GM19438 (cell line): ENCODE data around the gene TBCA.

Source experiments
- ATAC-seq: cut with Tn5 transposase; IDR thresholded peaks from one replicate; pipeline ENCODE4 v1.9.1; 2021; ENCODE audit warnings: low read depth; ENCODE audit not compliant: unreplicated experiment

The TBCA gene

DNA sequence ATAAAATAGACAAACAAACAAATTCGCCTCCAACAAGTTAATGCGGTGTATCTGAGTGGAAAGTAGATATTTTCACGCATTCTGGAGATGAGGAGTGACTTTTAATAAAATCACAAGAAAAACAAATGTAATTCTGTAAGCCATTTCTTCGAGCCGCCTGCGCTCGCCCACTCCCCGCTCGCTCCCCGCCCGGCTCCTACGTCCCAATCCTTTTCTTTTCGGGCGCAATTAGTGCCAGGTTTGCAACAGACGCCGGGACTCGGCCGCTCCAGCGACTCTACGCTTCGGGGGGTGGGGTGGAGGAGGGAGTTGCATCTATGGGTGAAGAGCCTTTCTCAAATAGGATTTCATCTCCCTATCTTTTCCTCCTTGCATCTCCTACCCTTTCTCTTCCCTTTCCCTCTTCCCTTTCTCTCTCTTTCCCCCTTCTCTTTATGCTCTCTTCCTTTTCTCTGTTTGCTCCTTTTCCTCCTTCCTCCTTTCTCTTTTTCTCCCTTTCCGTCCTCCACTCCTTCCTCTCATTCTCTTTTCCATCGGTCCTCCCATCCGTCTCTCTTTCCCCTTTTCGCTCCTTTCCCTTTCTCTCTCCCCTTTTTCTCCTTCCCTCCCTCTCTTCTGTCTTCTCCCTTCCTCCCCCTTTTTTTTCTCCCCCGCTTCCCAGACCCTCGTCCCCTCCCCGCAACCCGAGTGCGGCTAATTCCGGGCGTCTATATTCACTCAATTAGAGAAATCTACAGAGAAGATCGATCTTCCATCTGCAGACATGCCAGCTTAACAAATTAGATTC is 131.6 kb downstream of the TBCA start:
- ATAC-seq, result no peak

DNA sequence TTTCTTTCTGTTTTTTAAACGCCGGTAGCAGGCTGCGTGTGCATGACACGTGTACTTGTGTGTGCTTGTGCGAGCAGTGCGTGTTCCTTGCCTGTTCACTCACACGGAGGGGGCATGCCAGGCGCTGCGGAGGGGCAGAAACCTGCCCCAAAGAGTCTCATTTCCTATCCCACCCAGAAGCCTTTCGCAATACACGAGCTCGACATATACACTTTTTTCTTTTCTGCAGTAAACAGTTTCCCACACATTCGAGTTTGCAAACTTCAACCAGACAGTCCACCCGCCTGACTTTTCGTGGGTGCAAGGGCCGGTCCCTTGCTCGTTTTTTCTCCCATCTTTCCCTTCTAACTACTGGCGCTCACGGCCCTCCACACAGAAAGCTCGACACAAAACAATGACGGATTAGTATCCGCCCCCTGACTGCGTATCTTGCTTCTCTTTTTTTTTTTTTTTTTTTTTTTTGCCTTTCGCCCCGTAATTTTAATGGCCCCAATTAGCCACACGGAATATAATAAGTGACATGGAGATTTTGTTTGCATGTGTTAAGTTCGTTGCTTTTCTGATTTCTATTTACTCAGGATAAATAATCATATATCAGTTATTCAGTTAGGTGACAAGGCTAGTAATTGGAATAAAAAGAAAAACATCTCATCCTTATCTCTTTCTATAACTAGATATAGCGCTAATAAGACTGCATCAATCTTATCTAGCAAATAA is 132.3 kb downstream of the TBCA start:
- ATAC-seq, result no peak

DNA sequence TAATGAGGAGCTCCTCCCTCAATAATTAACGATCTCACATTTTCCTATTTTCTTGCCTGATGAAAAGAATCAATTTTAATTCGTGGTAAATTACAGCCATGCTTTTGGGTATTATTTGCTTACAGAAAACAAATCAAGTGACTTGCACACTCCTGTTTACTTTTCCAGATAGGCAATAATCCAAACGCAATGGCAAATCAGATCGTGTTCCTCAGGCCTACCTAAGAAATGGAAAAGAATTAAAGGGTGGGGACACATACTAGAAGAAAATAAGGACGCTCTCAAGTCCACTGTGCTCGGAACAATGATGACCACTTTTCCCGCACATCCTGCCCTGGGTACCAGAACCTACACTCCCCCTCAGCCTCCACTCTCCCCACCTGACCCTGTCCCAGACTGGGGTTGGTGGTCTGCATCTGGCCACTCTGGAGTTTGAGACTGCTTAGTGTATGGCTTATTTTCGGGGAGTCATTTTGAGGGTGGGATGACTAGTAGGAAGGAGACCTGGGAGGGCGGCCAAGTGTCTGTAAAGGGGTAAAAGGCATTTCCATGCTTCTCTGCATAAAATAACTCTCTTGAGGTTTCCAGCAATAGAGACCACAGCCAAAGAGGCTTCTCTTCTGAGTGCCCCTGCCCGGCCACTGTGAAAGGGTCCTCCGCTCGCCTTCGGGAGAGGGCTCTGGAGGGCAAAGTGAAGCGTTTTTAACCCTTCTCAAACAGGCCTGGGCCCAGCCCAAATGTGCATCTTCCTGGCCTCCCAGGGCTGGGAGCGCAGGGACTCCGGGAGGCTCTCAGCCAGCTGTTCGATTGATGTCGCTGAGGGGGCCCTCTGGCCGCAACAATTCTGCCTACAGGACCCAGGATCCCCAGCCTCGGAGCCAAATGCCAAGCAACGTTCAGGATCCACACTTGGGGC is 133.1 kb downstream of the TBCA start:
- ATAC-seq, result no peak

DNA sequence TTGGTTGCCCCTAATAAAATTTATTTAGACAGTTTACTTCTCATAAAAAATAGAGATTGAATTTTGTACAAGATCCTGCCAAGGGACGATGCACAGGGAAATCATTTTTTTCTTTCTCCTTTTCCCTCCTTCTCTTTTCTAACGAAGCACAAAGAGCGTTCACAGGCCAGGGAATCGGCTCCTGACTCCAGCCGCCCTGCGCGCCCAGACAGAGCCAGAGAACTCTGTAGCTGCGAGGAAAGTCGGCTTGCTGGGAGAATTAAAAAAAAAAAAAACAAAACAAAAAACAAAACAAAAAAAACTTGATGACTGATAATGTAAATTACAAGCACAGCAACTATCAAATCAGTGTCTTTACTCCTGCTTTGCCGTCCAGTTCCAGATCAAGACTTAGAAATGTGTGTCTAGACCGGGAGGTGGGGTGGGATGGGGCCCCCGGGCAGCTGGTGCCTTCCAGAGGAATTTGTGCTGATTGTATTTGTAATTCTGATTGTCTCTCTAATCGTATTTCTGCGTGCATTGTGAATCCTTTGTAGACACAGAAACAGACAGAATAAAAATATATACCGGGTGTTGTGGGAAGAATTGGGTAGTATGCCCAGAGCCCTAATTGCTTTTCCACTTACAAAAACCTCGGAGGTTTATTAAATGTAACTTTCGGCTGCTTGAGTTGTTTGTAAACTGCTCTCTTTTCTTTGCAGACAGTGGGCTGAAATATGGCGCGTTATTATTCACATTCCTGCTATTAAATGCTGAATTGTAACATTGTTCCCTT is 134.0 kb downstream of the TBCA start:
- ATAC-seq, result no peak

DNA sequence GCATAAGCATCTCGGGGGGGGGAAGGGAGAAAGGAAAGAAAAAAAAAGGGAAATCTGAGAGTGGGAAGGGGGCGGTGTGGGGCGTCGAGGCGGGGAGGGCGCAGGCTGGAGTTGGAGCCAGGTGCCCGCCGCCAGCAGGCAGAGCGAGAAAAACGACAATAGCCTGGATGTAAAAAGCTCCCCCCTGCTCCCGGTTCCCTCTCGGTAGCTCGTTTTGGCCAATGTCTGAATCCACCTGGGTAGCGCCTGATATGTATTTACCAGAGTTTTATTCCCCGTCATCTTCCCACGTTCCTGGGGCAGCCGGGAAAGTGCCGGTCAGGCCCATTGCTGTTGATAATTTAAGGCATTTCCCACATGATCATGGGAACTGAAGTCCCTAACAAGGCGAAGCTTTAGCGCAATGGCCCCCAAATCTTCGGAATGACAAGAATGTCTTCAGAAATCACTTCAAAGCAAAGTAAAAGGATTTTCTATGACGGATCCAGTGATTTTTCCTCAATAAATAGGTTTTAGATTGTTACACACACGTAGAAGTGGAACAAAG is 134.7 kb downstream of the TBCA start:
- no peak for ATAC-seq
